HG03439 (cell line): ENCODE results near the gene SERTAD4.
"Not testable (repeated sequence)": the region's sequence is repeated elsewhere in the genome, so short reads cannot be mapped to it uniquely, and the experiment has no call there.

Source experiments
- ATAC-seq: cut with Tn5 transposase; IDR thresholded peaks from one replicate; pipeline ENCODE4 v1.9.1; 2021; ENCODE audit warnings: mild to moderate bottlenecking, moderate library complexity; ENCODE audit not compliant: unreplicated experiment

The SERTAD4 gene

DNA sequence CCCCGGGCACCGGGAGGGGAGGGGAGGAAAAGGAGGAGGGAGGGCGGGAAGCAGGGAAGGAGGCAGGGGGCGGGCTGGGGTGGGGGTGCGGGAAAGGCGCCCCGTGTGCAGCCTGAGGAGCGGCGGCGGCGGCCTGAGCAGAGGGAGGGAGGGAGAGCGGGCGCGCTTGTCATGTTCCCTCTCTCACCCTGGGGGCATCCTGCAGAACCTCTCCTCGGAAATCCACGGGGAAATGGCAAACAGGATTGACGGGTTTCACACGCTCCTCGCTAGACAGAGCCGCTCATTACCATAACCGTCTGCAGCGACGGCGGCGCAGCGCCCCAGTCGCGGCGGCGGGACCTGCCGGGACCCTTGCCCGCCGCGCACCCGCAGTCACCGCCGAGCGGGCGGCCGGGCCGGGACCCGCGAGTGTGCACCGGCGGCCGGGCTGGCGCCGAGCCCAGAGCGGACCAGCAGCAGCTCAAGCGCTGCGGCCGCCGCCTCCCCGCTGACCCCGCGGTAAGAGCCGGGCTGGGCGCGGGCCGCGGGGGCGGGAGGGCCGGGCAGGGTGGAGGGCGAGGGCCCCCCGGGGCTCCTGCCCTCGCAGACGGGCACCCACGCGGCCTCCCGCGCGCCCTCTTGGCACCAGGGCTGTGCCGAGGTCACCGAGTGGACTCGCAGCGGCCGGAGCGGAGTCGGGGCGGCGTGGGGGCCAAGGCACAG lies at the start of gene SERTAD4:
SERTAD4 (plus strand) TSS at position 286 of the 705 bp plus-strand sequence. CDS start 5,165 bp downstream, outside the sequence.
- ATAC-seq: no peak

DNA sequence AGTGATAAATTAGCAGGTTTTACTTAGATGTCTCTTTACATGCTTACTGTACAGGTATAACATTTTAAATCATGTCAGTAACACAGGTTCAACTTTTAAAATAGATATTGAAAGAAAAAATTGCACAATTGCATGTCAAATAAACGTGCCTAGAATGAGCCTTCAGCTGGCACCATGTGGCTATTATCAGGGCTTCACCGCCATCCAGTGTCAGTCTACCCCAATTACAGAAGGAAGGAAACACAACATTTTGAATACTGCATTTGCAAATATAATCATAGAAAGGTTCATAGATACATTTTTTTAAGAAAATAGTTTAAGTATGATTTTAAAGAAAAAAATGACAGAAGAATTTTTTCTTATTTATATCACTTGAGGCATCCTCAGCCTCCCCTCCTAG lies 47.5 kb upstream of the SERTAD4 start:
- ATAC-seq: no peak

DNA sequence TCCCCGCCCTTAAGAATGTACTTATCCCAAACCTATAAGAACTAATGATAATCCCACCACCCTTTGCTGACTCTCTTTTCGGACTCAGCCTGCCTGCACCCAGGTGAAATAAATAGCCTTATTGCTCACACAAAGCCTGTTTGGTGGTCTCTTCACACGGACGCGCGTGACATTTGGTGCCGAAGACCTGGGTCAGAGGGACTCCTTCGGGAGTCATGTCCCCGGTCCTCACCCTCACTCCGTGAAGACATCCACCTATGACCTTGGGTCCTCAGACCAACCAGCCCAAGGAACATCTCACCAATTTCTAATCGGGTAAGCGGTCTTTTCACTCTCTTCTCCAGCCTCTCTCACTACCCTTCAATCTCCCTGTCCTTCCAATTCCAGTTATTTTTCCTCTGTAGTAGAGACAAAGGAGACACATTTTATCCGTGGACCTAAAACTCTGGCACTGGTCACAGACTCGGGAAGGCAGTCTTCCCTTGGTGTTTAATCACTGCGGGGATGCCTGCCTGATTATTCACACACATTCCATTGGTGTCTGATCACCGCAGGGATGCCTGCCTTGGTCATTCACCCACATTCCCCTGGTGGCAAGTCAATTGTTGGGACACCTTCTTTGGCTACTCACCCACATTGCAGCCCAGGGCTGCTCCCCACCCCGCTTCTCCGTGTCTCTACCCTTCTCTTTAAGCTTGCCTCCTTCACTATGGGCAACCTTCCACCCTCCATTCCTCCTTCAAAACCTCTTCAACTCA lies 44.6 kb upstream of the SERTAD4 start:
- not testable (repeated sequence) for ATAC-seq

GRCh38 chr1:210189426-210189825 lies 43.2 kb upstream of the SERTAD4 start:
- no peak for ATAC-seq

- no peak for ATAC-seq
Observed at GRCh38 chr1:210195635-210196160, 36.9 kb upstream of the SERTAD4 start.

- ATAC-seq: not testable (repeated sequence)
Observed at GRCh38 chr1:210196266-210196665, 36.3 kb upstream of the SERTAD4 start.

DNA sequence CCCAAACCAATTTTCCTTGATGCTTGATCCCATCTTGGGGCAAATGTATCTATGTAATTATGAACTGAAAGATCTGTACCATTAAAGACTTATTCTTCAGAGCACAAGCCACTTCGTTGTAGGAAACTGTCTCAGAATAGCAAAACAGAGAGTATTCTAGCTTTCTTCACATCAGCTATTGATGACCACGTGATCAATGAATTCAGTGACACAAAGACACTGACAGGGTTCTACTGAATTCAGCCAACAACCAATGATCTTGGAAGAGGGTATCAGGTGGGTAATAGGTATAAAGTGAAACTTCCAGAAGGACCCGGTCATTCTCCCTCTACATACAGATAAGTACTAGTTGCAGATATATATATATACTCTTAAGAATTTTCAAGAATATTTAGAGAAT lies 33.8 kb upstream of the SERTAD4 start:
- ATAC-seq: no peak

- ATAC-seq: no peak
Observed at GRCh38 chr1:210200124-210200736, 32.4 kb upstream of the SERTAD4 start.

DNA sequence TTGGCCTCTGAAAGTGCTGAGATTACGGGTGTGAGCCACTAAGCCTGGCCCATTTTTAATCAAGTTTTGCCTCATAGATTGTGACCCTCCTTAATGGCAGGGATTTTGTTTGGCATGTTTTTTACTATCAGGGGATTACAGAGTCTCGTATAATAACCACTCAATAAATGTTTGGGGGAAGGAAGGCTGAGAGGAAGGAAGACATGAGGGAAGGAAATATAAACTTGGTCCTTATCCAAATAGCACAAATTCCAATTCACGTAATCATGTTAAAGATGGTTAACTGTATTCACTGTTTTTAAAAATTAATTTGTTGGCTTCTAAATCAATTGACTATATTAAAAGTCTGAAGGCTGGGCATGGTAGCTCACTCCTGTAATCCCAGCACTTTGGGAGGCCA lies 30.9 kb upstream of the SERTAD4 start:
- ATAC-seq: no peak

DNA sequence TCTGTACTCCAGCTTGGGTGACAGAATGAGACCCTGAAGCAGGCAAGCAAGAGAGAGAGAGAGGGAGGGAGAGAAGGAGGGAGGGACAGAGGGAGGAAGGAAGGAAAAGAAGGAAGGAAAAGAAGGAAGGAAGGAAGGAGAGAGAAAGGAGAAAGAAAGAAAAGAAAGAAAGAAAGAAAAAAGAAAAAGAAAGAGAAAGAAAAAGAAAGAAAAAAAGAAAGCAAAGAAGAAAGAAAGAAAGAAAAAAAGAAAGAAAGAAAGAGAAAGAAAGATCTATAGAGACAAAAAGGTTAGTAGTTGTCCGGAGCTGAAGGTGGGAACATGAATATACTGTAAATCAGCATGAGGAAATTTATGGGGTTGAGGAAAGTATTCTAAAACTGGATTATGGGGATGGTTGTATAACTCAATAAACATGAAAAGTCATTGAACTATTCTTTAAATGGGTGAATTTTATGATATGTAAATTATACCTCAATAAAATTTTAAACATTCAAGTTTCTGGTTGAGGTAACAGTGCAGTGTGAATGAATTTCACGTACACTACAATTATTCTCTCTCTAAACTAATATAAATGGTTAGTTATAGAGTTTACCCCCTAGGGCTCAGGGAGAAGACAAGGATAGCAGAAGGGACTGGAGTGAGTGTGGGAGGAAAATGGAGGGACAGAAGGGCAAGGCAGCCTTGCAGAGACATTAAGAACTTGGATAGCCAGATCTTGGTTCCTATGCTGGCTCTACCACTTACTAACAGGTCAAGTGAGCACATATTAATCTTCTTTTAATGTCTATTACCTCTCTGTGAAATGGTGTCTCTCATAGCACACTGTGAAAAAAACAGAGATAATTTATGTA lies 24.8 kb upstream of the SERTAD4 start:
- ATAC-seq: no peak

DNA sequence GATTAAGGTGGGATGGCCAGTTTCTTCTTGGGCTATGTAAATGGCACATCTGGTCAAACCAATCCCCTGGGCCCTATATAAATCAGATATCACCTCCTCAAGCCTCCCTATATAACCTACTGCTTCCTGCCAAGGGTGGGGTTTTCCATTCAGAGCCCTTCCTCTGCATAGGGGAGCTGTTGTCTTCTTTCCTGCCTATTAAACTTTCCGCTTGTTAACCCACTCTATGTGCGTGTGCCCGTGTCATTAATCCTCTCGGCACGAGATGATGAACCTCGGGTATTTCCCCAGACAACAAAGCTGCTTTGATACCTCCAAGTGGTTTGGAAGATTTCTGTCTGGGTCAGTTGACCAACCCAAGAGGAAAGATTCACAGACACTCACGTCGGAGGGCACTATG lies 19.3 kb upstream of the SERTAD4 start:
- ATAC-seq: no peak

- ATAC-seq: no peak
Observed at GRCh38 chr1:210214573-210215409, 17.8 kb upstream of the SERTAD4 start.

GRCh38 chr1:210217482-210217881 lies 15.1 kb upstream of the SERTAD4 start:
- no peak for ATAC-seq

GRCh38 chr1:210218047-210218446 lies 14.5 kb upstream of the SERTAD4 start:
- no peak for ATAC-seq

DNA sequence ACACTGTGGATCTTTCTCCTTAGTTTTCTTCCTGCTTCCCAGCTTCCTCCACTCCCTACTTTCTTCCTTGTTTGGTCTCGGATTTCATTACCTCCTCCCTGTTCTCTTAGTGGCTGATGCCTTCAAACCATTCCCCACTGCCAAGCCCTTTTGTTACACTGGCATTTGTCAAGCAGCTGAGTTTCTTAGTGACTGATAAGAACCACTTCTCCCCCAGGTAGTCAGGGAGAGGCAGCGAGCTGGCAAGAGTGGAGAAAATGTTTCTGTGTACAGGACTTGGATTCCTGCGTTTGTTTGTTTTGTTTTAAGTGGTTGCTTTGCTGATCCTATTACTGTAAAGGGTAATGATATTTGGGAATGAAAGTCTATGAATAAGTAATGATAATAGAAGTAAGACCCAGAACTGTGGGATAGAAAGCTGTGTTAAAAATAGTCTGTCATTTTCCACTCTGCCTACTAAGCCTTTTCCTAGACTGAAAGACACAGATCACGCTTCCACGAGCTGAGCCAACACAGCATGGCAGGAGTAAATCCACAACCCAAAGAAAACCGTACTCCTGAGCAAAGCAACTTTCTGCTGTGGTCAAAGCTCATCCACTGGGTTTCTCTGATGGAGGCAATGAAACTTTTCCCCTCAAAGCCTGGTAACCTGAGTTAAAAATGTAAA lies 10.1 kb upstream of the SERTAD4 start:
- no peak for ATAC-seq

DNA sequence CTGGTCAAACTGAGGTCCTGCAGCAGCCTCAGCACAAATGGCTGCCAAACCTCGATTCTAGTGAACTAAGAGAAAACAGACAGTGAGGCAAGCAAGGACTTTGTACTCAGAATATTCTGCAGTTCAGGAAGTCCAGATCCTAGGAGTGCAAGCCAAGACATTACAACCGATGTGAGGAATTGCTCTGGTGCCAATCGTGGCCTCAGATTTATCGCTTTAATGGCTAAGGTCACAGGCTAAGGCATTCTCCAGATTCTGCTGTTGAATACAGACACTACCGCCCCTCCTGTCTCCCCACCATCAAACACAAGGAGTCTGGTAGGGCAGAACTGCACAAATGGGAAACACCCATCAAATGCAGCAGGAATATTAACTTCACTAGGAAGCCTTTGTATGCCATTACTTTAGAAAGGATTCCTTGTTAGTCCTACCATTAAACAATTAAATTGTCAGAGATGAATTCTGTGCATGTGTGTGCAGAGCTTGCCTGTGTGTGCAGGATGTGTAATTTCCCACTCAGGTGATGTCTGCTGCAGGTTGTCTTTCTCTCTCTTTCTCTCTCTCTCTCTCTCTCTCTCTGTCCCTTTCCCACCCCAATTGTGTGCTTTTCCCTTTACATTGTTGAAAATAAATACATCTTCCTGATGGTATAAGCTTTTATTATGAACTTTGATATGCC lies 9.2 kb upstream of the SERTAD4 start:
- no peak for ATAC-seq

DNA sequence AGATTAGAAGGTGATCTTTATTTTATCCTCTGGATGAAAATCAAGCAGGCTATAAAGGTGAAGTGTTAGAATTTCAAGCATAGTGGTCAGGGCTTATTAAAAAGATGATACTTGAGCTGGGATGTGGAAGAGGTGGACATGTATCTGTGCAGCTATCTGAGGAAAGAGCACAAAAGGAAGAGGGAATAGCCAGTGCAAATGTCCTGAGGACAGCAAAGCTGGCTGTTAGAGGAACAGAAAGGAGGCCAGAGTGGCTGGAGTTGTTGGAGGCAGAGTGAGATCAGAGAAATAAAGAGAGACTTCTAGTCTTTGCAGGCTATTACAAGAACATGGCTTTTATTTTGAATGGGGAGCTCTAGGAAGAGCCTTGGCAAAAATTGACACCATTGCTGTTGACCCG lies 4.4 kb upstream of the SERTAD4 start:
- no peak for ATAC-seq

- ATAC-seq: no peak
Observed at GRCh38 chr1:210230149-210230695, 2.4 kb upstream of the SERTAD4 start.
